ENCODE measurements around the gene YDJC.

DNA sequence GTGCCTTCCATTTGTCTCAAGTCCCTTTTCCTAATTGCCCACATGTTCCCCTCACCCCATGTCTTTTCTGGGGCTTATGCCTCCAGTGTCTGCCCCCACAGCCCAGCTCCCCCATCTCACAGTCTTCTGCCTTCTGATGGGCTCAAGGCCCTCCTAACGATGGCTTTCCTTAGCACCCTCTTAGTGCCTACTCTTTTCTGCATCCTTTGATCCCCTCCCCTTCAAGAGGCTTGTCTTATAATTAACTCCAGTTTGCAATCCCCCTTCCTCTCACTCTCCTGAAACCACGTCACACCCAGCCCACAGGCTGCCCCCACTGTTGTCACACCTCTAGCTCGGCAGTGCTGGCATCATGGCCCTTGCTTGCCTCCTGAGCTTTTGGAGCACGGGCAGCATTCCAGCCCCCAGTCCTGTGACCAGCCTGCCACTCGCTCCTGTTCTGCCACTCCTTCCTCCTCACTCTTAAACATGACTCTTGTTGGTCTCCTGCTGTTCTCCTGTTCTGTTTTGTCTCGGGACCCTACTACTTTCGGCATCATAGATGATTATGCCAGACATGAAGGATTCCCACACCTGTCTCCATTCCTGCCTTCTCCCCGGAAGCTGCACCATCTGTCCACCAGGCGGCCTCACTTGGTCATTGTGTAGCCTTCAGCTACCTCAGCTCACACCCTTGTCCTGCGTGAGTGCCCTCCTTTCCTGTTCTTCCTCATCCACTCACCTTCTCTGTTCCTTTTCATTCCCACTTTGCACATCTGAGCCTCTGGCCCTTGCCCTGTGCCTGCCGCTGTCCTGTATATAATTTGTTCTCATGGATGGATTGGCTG, 36.2 kb downstream of the YDJC start:
- TF ChIP-seq, protein P1, sequence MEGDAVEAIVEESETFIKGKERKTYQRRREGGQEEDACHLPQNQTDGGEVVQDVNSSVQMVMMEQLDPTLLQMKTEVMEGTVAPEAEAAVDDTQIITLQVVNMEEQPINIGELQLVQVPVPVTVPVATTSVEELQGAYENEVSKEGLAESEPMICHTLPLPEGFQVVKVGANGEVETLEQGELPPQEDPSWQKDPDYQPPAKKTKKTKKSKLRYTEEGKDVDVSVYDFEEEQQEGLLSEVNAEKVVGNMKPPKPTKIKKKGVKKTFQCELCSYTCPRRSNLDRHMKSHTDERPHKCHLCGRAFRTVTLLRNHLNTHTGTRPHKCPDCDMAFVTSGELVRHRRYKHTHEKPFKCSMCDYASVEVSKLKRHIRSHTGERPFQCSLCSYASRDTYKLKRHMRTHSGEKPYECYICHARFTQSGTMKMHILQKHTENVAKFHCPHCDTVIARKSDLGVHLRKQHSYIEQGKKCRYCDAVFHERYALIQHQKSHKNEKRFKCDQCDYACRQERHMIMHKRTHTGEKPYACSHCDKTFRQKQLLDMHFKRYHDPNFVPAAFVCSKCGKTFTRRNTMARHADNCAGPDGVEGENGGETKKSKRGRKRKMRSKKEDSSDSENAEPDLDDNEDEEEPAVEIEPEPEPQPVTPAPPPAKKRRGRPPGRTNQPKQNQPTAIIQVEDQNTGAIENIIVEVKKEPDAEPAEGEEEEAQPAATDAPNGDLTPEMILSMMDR (IDR thresholded peaks at IDR 0.05; ENCODE audit: poor library complexity), result peak; percentile 27
- no peak for TF ChIP-seq EZH2 (IDR thresholded peaks at IDR 0.05; ENCODE audit: borderline replicate concordance)
